GM08714 (cell line): ENCODE results near the gene EDN2.

ENCODE experiments used
- H3K4me3 ChIP-seq: fragments of 200-500 bp; sonication (Bioruptor generic); 2 replicates; pipeline ENCODE4 v1.5.1; 2014; ENCODE audit warnings: mild to moderate bottlenecking, low read length, inconsistent platforms
- ZNF274 ChIP-seq: IDR thresholded peaks from 2 replicates; pipeline ENCODE4 v1.6.1; 2012; ENCODE audit warnings: mild to moderate bottlenecking, low read depth, low read length

The EDN2 gene

DNA sequence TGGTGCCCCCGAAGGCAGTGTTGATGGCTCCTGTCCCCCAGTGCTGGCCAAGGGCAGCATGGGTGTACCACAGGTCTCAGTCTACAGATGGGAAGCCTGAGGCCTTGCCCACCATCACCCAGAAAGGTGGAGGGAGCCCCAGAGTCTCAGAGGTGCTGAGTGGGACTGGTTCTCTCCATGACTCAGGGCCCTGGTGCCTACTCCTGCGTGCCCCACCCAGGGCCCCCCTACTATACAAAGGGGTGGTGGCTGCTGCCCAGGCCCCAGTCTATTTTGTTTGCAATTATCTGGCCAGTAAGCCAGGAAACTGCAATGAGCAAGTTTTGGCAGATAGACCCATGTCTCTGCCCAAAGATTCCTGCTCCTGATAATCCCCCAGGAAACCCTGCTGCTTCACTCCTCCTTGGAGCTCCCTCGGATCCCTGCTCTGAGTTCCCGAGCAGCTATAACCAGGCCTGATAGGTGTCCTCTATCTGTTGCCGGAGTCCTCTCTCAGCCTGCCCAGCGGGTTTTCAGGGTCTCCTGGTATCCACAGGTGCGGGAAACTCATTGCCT lies 41.7 kb downstream of the EDN2 start:
- no peak overlapping the region for H3K4me3 ChIP-seq
- no peak for TF ChIP-seq ZNF274

DNA sequence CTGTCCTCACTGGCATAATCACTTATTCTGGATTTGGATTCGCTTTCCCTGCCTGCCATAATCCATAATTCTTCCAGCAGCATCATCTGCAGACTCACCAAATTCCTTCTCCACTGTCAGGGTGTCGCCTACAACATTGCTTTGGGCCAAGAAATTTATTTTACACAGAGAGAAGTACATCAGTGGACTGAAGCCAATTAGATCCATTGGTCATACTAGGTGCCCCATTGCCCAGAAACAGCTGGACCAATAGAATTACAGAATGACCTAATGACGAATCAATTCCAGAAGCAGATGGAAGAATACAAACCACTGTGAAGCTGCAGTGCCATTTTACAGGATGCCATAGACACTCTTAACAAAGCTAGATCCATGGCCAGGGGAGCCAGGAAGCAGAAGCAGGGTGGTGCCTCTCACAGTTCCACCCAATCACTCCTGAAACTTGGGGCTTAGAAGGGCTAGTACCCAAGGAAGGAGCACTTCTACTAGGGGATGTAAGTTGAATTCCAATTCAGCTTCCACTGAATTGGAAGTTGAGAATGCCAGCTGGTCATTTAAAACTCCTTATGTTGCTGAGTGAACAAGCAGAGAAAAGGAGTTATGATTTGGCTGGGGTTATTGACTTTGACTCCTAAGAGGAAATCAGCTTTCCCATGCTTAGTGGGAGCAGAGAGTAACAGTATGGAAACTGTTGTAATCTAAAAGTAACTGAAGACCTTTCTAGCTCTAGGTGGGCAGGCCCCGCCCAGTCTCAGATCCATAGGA lies 44.0 kb downstream of the EDN2 start:
- no peak for TF ChIP-seq ZNF274
- H3K4me3 ChIP-seq, result no peak overlapping the region

DNA sequence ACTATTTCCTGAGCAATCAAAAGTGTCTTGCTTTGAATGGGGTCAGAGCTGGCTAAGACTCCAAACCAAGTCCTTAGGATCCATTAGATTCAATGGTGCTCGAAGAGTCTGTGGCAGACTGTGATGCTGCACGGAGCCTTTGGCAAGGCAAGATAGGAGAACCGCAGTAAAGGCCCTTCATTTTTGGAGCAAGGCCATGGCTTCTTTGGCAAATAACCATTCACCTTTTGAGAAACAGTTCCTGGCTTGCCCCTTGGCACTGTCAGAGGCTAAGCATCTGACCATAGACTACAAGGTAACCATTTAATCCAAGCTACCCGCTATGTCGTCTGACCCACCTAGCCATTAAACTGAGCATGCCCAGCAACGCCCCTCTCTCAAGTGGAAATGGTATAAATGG lies 45.2 kb downstream of the EDN2 start:
- no peak for TF ChIP-seq ZNF274
- H3K4me3 ChIP-seq, result no peak overlapping the region

DNA sequence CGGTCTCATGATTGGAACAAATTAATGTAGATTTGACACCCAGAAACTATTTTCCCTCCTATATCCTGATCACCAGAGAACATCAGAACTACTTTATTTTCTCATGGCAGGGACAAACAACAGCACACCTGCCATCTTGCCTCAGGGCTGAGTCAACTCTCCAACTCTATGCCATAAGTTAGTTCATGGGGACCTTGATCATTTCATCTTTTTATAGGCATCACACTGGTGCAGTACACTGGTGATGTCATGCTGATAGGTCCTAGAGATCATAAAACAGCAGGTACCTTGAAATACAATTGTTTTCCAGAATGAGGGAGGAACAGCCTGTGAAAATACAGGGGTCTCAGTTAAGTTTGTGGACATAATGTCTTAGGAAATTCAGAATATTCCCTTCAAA lies 45.8 kb downstream of the EDN2 start:
- TF ChIP-seq ZNF274, result no peak

DNA sequence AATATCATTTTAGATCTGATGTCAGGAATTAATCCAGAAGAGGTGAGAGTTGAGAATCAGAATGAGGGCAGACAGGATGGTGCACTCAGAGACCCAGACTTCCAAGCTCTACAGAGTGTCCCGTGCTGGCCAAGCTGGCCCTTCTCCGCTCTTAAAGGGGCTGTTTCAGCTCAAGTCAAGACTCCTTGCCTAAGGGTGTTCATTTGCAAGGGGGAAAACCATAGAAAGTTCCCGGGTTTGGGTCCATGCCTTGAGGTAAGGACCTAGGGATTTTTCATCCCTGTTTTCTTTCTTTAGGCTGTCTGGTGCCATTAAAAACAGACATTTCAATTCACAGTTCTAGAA lies 47.5 kb downstream of the EDN2 start:
- H3K4me3 ChIP-seq, result no peak overlapping the region
- TF ChIP-seq ZNF274, result no peak

More for the DNA sequence above, 45.8 kb downstream of the EDN2 start:
- H3K4me3 ChIP-seq, result no peak overlapping the region

DNA sequence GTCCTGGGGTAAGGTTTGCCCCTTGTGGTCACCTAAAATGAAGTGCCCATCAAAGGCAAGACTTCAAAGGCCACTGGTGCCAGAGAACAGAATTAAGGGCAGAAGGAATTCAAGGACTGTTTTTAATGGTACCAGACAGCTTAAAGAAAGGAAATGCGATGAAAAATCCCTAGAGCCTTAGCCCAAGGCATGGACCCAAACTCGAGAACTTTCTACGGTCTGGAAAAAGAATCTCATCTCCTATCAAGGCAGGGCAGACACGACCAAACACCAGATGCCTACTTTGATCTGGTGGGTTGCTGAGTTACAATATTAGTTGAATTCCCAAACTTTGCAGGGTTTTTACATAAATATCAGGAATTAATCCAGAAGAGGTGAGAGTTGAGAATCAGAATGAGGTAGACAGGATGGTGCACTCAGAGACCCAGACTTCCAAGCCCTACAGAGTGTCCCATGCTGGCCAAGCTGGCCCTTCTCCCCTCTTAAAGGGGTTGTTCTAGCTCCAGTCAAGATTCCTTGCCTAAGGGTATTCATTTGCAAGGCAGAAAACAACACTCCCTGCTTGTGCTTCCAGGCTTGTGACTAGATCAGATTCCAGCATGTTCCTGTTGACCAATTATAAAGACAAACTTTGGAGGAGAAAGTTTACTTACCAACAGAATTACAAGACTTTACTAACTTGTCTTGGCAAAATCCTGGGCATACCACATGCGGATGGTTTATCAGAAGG lies 48.0 kb downstream of the EDN2 start:
- no peak overlapping the region for H3K4me3 ChIP-seq
- TF ChIP-seq ZNF274, result no peak

DNA sequence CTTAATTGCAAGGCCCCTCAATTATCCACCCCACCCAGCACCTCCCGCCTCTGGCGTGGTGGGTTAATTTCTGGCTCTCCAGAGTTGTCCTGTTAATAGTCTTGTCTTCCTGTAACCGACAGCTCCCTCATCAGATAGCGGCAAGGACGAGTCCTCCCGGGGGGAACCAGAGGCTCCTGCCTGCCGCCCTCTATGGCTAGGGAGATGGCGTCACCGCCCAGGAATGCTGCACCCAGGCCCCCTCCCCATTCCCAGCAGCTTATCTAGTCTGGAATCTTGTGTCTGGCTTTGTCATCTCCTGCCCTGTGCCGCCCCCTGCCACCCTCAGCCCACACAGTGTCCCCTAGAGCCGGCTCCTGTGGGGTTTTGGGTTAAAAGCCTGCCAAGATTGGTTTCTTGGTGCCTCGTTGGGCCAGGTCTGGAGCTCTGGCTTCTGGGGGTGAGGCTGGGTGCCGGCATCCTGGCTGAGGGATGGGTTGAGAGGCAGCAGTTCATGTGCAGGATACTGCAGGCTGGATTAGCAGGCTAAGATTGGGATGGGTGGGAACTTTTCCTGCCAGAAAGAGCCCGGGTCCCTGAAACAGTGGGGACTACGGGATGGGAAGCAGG lies 48.8 kb downstream of the EDN2 start:
- H3K4me3 ChIP-seq, result no peak overlapping the region
- no peak for TF ChIP-seq ZNF274

- no peak for TF ChIP-seq ZNF274
- H3K4me3 ChIP-seq, result no peak overlapping the region
These were observed 49.6 kb downstream of the EDN2 start for GRCh38 chr1:41434748-41435449.

DNA sequence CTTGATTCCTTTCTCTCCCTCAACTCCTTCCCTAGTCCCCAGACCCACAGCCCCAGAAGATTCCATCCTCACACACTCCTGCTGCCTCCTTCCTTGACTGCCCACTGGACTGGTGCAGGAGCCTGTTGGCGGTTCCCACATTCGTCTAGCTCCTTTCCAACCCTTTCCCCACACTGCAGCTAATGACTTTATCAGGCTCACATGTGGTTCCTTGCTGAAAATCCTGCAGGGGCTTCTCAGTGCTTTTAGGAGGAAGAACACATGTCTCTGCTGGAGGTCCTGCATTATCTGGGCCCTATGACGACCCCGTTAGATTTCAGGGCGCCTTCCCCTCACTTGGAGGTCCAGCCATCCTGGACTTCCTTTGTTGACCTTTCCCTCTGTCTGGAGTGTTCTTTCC lies 50.2 kb downstream of the EDN2 start:
- no peak overlapping the region for H3K4me3 ChIP-seq
- no peak for TF ChIP-seq ZNF274

- H3K4me3 ChIP-seq, result no peak overlapping the region
- TF ChIP-seq ZNF274, result no peak
These were observed 51.0 kb downstream of the EDN2 start for GRCh38 chr1:41433501-41433900.

DNA sequence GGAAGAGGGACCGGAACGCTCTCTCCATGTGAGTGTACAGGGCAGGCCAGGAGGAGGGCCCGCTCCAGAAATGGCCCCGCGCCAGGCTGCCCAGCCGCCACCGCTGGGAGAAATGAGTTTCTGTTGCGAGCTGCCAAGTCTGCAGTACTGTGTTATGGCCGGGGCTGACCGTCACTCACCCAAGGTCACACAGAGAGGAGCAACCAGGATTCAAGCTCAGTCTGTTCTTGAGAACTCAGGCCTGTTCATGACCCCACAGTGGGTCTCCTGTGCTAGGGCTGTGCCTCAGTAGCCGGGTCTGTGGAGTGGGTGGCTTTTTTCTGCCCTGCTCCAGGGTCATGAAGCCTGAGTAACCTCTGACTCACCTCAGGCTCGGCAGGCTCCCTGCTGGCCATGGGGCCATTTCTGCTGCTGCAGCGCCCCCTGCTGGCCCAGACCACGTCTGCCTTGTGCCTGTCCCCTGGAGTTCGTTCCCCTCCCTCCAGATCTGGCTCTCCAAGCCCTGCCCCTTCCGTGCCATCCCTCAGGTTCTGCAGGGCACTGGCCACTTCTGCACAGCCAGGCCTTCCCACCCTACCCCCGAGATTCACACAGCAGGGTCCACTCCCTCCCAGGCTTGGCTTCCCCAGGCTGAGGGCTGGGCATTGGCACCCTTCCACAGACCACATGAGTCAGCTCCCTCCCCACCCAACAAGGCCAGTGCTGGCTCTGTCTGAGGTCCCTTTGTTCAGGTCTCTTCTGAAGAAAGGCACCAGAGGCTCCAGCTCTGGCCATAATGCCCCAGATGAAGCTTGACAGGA lies 51.8 kb downstream of the EDN2 start:
- H3K4me3 ChIP-seq, result no peak overlapping the region
- TF ChIP-seq ZNF274, result no peak

DNA sequence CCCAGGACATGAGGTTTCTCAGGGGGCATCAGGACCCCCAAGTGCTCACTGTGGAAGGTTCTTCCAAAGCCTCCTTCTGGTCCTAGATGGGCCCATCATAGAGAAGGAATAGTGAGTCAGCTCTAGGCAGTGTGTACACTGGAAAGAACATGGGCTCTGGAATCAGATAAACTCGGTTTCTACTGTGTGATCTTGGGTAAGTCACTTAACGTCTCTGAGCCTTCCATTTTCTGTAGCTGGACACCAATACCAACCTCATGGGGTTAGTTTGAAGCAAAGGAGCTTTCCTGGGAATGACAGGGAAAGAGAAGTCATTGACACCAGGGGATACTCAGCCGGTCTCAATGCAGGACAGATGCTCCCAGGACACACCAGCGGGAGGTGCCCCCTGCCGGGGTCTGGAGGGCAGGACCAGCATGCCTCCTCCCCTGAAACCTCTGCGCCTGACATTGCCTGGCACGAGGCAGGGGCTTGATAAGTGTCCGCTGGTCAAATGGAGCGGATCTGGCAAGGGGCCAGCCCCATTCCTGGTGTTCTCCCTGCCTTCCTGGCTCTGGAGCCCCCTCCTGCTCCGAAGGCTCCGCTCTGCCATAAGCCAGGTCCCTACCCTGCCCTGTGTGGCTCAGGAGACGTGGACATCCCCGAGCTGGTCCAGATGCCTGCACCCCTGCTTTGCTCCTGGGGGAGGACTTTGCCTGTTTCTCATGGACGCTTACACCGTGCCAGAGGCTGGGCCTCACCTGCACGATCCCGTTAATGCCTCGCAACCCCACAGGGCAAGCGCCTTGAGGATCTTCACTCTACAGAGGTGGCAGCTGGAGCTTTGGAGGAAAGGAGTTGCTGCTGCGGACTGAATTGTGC lies 52.8 kb downstream of the EDN2 start:
- H3K4me3 ChIP-seq, result no peak overlapping the region

DNA sequence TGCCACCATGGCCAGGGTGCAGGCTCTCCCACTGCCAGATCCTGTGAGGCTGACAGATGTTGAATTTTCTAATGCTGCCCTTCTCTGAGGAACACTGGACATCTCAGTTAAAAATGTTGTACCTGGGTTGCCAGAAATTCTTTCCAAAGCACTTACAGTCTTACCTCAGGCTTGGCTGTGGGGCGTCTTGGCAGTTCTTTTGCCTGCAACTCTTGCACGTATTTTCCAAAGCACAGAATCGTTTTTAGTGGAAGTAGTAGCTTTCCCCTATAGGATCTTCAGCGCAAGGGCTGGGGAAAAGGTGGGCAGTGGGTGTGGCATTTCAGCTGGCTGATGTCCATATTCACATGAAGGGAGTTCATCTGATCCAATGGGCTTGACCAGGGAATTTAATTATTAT lies 53.9 kb downstream of the EDN2 start:
- no peak overlapping the region for H3K4me3 ChIP-seq
- TF ChIP-seq ZNF274, result no peak

More for the DNA sequence above, 52.8 kb downstream of the EDN2 start:
- TF ChIP-seq ZNF274, result no peak
